ENCODE results near the gene NLRP13.
A peak's percentile ranks its signal among the peaks of the same experiment; 100 is the strongest.

NLRP13 gene

GRCh38 chr19:55927991-55928390, 4.1 kb downstream of the NLRP13 start:
- DNase-seq (ENCODE audit: low read depth): no peak
- TF ChIP-seq MYC (IDR thresholded peaks at IDR 0.05; ENCODE audit: low read depth, low read length): no peak
- TF ChIP-seq CTCF (IDR thresholded peaks at IDR 0.05; ENCODE audit: low read depth, low read length): no peak
- no peak for TF ChIP-seq MAX (IDR thresholded peaks at IDR 0.05; ENCODE audit: low read depth, low read length)
- TF ChIP-seq POLR2A (IDR thresholded peaks at IDR 0.05; ENCODE audit: extremely low read depth, insufficient read length): no peak
- no peak overlapping the region for H3K4me3 ChIP-seq (ENCODE audit: low read depth, low read length)

- no peak for DNase-seq (ENCODE audit: low read depth)
- TF ChIP-seq POLR2A (IDR thresholded peaks at IDR 0.05; ENCODE audit: extremely low read depth, insufficient read length) (no peak), CTCF (IDR thresholded peaks at IDR 0.05; ENCODE audit: low read depth, low read length) (no peak)
- H3K4me3 ChIP-seq (ENCODE audit: low read depth, low read length): no peak overlapping the region
These were observed 8.6 kb downstream of the NLRP13 start for GRCh38 chr19:55923556-55923955.

GRCh38 chr19:55913643-55914268, 18.4 kb downstream of the NLRP13 start:
- DNase-seq (ENCODE audit: low read depth): peak; percentile 19
- H3K4me3 ChIP-seq (ENCODE audit: low read depth, low read length): no peak overlapping the region
- TF ChIP-seq POLR2A (IDR thresholded peaks at IDR 0.05; ENCODE audit: extremely low read depth, insufficient read length) (no peak), CTCF (IDR thresholded peaks at IDR 0.05; ENCODE audit: low read depth, low read length) (peak; percentile 60)

GRCh38 chr19:55912916-55913315, 19.2 kb downstream of the NLRP13 start:
- DNase-seq (ENCODE audit: low read depth): no peak
- no peak overlapping the region for H3K4me3 ChIP-seq (ENCODE audit: low read depth, low read length)
- TF ChIP-seq POLR2A (IDR thresholded peaks at IDR 0.05; ENCODE audit: extremely low read depth, insufficient read length): no peak
- TF ChIP-seq CTCF (IDR thresholded peaks at IDR 0.05; ENCODE audit: low read depth, low read length): no peak
- no peak for TF ChIP-seq MAX (IDR thresholded peaks at IDR 0.05; ENCODE audit: low read depth, low read length)
- TF ChIP-seq MYC (IDR thresholded peaks at IDR 0.05; ENCODE audit: low read depth, low read length): no peak

- no peak for TF ChIP-seq POLR2A (IDR thresholded peaks at IDR 0.05; ENCODE audit: extremely low read depth, insufficient read length)
- no peak for TF ChIP-seq MYC (IDR thresholded peaks at IDR 0.05; ENCODE audit: low read depth, low read length)
- TF ChIP-seq MAX (IDR thresholded peaks at IDR 0.05; ENCODE audit: low read depth, low read length): no peak
- no peak overlapping the region for H3K4me3 ChIP-seq (ENCODE audit: low read depth, low read length)
- no peak for DNase-seq (ENCODE audit: low read depth)
These were observed 22.3 kb downstream of the NLRP13 start for GRCh38 chr19:55909801-55910200.

- no peak for TF ChIP-seq MAX (IDR thresholded peaks at IDR 0.05; ENCODE audit: low read depth, low read length)
- no peak for TF ChIP-seq MYC (IDR thresholded peaks at IDR 0.05; ENCODE audit: low read depth, low read length)
- TF ChIP-seq POLR2A (IDR thresholded peaks at IDR 0.05; ENCODE audit: extremely low read depth, insufficient read length): no peak
- no peak for TF ChIP-seq CTCF (IDR thresholded peaks at IDR 0.05; ENCODE audit: low read depth, low read length)
- H3K4me3 ChIP-seq (ENCODE audit: low read depth, low read length): no peak overlapping the region
- no peak for DNase-seq (ENCODE audit: low read depth)
These were observed 24.4 kb downstream of the NLRP13 start for GRCh38 chr19:55907746-55908145.
